OCI-LY1 (cell line): ENCODE measurements around the gene IAH1.

ENCODE experiments used
- CTCF ChIP-seq: fragments of 200-600 bp; sonication (generic), shearing (Covaris generic); IDR thresholded peaks from 2 replicates; pipeline ENCODE4 v1.5.1; 2017; ENCODE audit warnings: mild to moderate bottlenecking, antibody characterized with exemption, low read length, moderate library complexity, mixed read lengths
- EZH2 ChIP-seq: fragments of 200-600 bp; sonication (generic), shearing (Covaris generic); IDR thresholded peaks from 2 replicates; pipeline ENCODE4 v1.8.0; 2017; ENCODE audit warnings: borderline replicate concordance, mixed run types, mild to moderate bottlenecking, antibody characterized with exemption, low read length, moderate library complexity, mixed read lengths

DNA sequence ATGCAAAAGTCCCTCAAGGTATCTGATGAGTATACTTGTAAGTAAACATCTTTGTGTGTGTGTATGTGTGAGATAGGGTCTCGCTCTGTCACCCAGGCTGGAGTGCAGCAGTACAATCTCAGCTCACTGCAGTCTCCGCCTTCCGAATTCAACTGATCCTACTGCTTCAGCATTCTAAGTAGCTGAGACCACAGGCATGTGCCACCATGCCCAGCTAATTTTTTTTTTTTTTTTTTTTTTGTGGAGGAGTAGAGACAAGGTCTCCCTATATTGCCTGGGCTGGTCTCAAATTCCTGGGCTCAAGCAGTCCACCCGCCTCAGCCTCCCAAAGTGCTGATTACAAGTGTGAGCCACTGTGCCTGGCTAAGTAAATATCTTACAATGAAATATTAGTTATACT lies 58.1 kb downstream of the IAH1 start:
- TF ChIP-seq CTCF = no peak
- TF ChIP-seq EZH2 = no peak
